ENCODE measurements around the gene CSTPP1.

Gene CSTPP1

GRCh38 chr11:47143322-47143721 lies 206.8 kb downstream of the CSTPP1 start:
- in situ Hi-C loops (cut with HindIII; ENCODE audit: low pct_unique_long_range_greater_than_20kb, low sequenced_read_pairs): no loop called here

GRCh38 chr11:47144541-47144940 lies 208.0 kb downstream of the CSTPP1 start:
- in situ Hi-C loops (cut with HindIII; ENCODE audit: low pct_unique_long_range_greater_than_20kb, low sequenced_read_pairs): no loop called here
- no peak for TF ChIP-seq JUND (IDR thresholded peaks at IDR 0.05; ENCODE audit: low read depth)
- DNase-seq (ENCODE audit: low read depth in 1 of 2, low spot score in 1 of 2): no peak

More at GRCh38 chr11:47143322-47143721, 206.8 kb downstream of the CSTPP1 start:
- DNase-seq (ENCODE audit: low read depth in 1 of 2, low spot score in 1 of 2): peak; percentile 77 to 91
- TF ChIP-seq JUND (IDR thresholded peaks at IDR 0.05; ENCODE audit: low read depth): no peak; the same call in 1 of the 2 replicates

GRCh38 chr11:47147250-47147649 lies 210.7 kb downstream of the CSTPP1 start:
- in situ Hi-C loops (cut with HindIII; ENCODE audit: low pct_unique_long_range_greater_than_20kb, low sequenced_read_pairs): no loop called here
- DNase-seq (ENCODE audit: low read depth in 1 of 2, low spot score in 1 of 2): no peak
- TF ChIP-seq JUND (IDR thresholded peaks at IDR 0.05; ENCODE audit: low read depth): no peak

GRCh38 chr11:47147681-47148080 lies 211.1 kb downstream of the CSTPP1 start:
- TF ChIP-seq JUND (IDR thresholded peaks at IDR 0.05; ENCODE audit: low read depth): no peak
- no peak for DNase-seq (ENCODE audit: low read depth in 1 of 2, low spot score in 1 of 2)
- in situ Hi-C loops (cut with HindIII; ENCODE audit: low pct_unique_long_range_greater_than_20kb, low sequenced_read_pairs): no loop called here

- in situ Hi-C loops (cut with HindIII; ENCODE audit: low pct_unique_long_range_greater_than_20kb, low sequenced_read_pairs): no loop called here
- no peak for TF ChIP-seq JUND (IDR thresholded peaks at IDR 0.05; ENCODE audit: low read depth)
- no peak for DNase-seq (ENCODE audit: low read depth in 1 of 2, low spot score in 1 of 2)
Observed at GRCh38 chr11:47148270-47148669, 211.7 kb downstream of the CSTPP1 start.

GRCh38 chr11:47148903-47149531 lies 212.5 kb downstream of the CSTPP1 start:
- no peak for DNase-seq (ENCODE audit: low read depth in 1 of 2, low spot score in 1 of 2)
- no peak for TF ChIP-seq JUND (IDR thresholded peaks at IDR 0.05; ENCODE audit: low read depth)
- in situ Hi-C loops (cut with HindIII; ENCODE audit: low pct_unique_long_range_greater_than_20kb, low sequenced_read_pairs): no loop called here

GRCh38 chr11:47149782-47150181 lies 213.2 kb downstream of the CSTPP1 start:
- in situ Hi-C loops (cut with HindIII; ENCODE audit: low pct_unique_long_range_greater_than_20kb, low sequenced_read_pairs): no loop called here
- no peak for TF ChIP-seq JUND (IDR thresholded peaks at IDR 0.05; ENCODE audit: low read depth)

GRCh38 chr11:47152126-47152952 lies 215.8 kb downstream of the CSTPP1 start:
- in situ Hi-C loops (cut with HindIII; ENCODE audit: low pct_unique_long_range_greater_than_20kb, low sequenced_read_pairs): no loop called here
- no peak for TF ChIP-seq JUND (IDR thresholded peaks at IDR 0.05; ENCODE audit: low read depth)
- DNase-seq (ENCODE audit: low read depth in 1 of 2, low spot score in 1 of 2): no peak

More at GRCh38 chr11:47149782-47150181, 213.2 kb downstream of the CSTPP1 start:
- DNase-seq (ENCODE audit: low read depth in 1 of 2, low spot score in 1 of 2): no peak

GRCh38 chr11:47152953-47153950 lies 216.7 kb downstream of the CSTPP1 start:
- TF ChIP-seq JUND (IDR thresholded peaks at IDR 0.05; ENCODE audit: low read depth): no peak
- in situ Hi-C loops (cut with HindIII; ENCODE audit: low pct_unique_long_range_greater_than_20kb, low sequenced_read_pairs): no loop called here
- DNase-seq (ENCODE audit: low read depth in 1 of 2, low spot score in 1 of 2): peak; percentile 84 to 88

- in situ Hi-C loops (cut with HindIII; ENCODE audit: low pct_unique_long_range_greater_than_20kb, low sequenced_read_pairs): no loop called here
- TF ChIP-seq JUND (IDR thresholded peaks at IDR 0.05; ENCODE audit: low read depth): no peak
- no peak for DNase-seq (ENCODE audit: low read depth in 1 of 2, low spot score in 1 of 2)
Observed at GRCh38 chr11:47154616-47155570, 218.3 kb downstream of the CSTPP1 start.

- no peak for TF ChIP-seq JUND (IDR thresholded peaks at IDR 0.05; ENCODE audit: low read depth)
- peak in 1 of 2 experiments; percentile 37 for DNase-seq (ENCODE audit: low read depth in 1 of 2, low spot score in 1 of 2)
- in situ Hi-C loops (cut with HindIII; ENCODE audit: low pct_unique_long_range_greater_than_20kb, low sequenced_read_pairs): no loop called here
Observed at GRCh38 chr11:47155879-47156278, 219.3 kb downstream of the CSTPP1 start.

Data from T47D (cell line).